ENCODE results near the gene PHF19.

Gene PHF19

DNA sequence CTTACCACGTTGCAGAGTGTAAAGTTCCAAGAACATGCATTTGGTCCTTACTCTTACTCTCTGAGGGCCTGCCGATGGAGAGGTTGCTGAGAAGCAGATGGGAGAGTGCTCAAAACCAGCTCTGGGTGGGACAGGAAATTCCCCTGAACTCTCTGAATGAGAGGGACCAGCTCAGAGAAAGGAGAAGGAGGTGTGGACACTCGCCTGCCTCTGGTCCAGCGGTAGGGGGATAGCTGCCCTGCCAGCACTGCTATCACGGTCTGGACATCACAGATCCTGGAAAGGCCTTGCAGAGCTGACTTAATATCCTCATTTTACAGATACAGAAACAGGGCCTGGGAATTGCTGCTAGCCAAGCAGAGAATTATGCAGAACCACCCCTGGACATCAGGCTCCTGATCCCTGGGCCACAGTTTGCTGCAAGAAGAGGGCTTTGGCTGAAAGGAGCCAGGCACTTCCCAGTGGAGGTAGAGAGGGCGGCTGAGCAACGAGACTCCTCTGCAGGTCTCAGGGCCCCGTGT is 44.7 kb upstream of the PHF19 start:
- H3K27me3 ChIP-seq (ENCODE audit: insufficient read depth, insufficient read length): no peaks in the 10 kb centered on the region
- peaks cover 8% of the 10 kb centered on the region for H3K36me3 ChIP-seq (ENCODE audit: insufficient read depth, insufficient read length, low read length)
- H3K4me1 ChIP-seq (ENCODE audit: insufficient read depth, insufficient read length): peaks cover 20% of the 10 kb centered on the region
- no peak overlapping the region for H3K9ac ChIP-seq (ENCODE audit: insufficient read length, low read depth)
- TF ChIP-seq SUZ12 (IDR thresholded peaks at IDR 0.05; ENCODE audit: extremely low read depth, insufficient read depth, insufficient read length): no peak
- TF ChIP-seq ZNF274 (IDR thresholded peaks at IDR 0.05; ENCODE audit: low read depth, low read length): no peak
- TF ChIP-seq YY1 (IDR thresholded peaks at IDR 0.05; ENCODE audit: insufficient read depth, insufficient read length): no peak
- no peak for DNase-seq (ENCODE audit: low read depth, low spot score)
- H3K9me3 ChIP-seq (ENCODE audit: insufficient read depth, low read length): no peaks in the 10 kb centered on the region
- no peak overlapping the region for H3K4me3 ChIP-seq (ENCODE audit: insufficient read length, low read depth)

DNA sequence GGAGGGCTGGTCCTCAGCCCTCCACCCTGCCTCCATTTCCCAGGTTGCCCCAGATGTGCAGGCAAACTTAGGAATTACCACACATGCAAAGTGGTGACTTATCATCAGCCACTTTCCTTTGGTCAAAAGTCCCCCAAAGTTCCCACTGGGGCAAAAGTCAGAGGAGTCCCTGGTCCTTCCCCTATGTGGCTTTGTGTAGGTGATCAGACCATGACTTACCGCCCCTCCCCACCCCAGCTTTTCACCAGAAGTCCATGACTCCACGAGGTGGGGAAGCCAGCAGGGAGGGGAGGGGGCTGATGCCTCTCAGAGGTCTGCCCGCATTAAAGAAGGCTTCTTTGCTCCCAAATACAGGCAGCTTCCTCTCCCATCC is 43.8 kb upstream of the PHF19 start:
- Histone ChIP-seq H3K4me3 (ENCODE audit: insufficient read length, low read depth) (no peak overlapping the region), H3K9ac (ENCODE audit: insufficient read length, low read depth) (no peak overlapping the region), H3K27me3 (ENCODE audit: insufficient read depth, insufficient read length) (no peaks in the 10 kb centered on the region), H3K4me1 (ENCODE audit: insufficient read depth, insufficient read length) (peaks cover 16% of the 10 kb centered on the region), H3K9me3 (ENCODE audit: insufficient read depth, low read length) (no peaks in the 10 kb centered on the region), H3K36me3 (ENCODE audit: insufficient read depth, insufficient read length, low read length) (peaks cover 8% of the 10 kb centered on the region)
- DNase-seq (ENCODE audit: low read depth, low spot score): no peak
- TF ChIP-seq SUZ12 (IDR thresholded peaks at IDR 0.05; ENCODE audit: extremely low read depth, insufficient read depth, insufficient read length) (no peak), ZNF274 (IDR thresholded peaks at IDR 0.05; ENCODE audit: low read depth, low read length) (no peak), YY1 (IDR thresholded peaks at IDR 0.05; ENCODE audit: insufficient read depth, insufficient read length) (no peak)

DNA sequence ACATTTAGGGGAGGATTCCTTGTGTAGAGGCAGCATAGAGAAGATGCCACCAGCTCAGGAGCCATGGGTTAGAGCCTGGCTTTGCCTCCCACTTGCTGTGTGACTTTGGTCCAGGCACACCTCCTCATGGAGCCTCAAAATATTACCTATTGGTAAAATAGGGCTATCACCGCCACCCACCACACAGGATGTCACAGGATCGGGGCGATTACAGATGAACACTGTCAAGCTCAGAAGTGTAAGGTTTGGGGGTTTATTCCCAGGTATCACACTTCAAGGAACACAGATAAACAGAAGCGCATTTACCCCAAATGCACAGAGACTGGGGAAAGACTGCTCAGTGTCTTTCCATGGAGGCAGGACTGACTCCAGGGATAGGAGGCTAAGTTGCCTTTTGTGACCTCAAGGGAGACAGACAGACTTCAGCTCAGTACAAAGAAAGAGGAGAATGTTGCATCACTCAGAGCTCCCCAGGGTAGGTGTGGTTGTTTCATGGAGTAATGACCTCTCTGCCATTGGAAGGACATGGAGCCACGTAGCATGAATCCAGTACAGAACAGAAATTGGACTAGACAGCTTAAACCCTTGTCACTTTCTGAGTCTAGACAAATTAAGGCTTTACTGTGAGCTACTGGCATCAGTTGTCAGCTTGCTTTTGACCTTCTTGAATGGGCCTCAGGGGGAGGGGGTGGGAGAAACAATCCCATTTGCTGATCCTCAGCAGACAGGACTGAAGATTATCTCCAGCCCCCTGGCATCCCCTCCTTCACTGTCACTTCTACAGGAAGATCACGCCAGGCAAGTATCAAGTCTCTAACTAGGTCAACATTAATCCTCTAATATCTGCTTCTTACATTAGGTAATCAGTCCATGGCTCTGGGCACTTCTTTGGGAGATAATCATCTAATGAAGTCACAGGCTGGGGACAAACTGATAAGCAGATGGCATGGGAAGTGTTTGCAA is 43.1 kb upstream of the PHF19 start:
- TF ChIP-seq YY1 (IDR thresholded peaks at IDR 0.05; ENCODE audit: insufficient read depth, insufficient read length) (no peak), SUZ12 (IDR thresholded peaks at IDR 0.05; ENCODE audit: extremely low read depth, insufficient read depth, insufficient read length) (no peak), ZNF274 (IDR thresholded peaks at IDR 0.05; ENCODE audit: low read depth, low read length) (no peak)

DNA sequence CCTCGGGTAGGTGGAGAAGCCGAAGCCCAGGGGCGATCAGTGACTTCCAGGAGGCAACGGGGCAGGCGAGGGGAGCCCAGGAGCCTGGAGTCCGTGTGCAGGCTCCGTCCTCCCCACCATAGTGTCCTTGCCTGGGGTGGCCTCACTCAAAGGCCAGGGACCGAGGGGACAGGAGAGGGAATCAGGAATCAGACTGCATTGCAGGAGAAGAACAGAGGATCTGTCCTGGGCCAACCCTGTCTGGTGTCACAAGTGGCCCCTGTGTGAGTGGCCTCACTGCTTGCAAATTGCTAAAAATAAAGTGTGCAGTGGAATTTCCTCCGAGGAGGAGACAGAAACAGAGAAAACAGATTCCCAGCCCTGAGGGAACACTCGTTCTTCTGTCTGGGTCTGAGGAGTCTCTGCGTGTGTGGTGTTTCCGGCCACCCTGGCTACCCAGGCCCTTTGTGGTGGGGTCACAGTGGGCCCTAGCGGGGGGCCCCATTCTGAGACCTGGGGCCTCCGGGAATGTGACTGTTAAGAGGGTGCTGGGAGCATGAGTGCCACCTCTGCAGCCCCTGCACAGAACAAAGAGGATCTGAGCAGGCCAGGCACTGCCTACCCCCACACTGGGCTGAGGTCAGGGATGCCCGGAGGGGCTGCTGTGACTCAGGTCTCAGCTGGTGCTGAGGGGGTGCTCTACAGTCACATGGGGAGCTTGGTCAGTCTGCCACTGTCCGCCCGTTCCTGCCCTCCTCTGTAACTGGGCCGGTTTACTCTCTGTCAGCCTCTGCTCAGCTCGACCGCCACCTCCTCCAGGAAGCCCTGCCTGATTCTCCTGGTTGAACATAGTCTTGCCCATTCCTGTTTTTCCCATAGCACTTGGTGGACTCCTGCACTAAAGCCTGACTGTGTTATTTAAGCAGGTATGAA is 42.2 kb upstream of the PHF19 start:
- Histone ChIP-seq H3K36me3 (ENCODE audit: insufficient read depth, insufficient read length, low read length) (peaks cover 8% of the 10 kb centered on the region), H3K4me3 (ENCODE audit: insufficient read length, low read depth) (no peak overlapping the region), H3K9me3 (ENCODE audit: insufficient read depth, low read length) (no peaks in the 10 kb centered on the region), H3K4me1 (ENCODE audit: insufficient read depth, insufficient read length) (peaks cover 13% of the 10 kb centered on the region), H3K27me3 (ENCODE audit: insufficient read depth, insufficient read length) (no peaks in the 10 kb centered on the region), H3K9ac (ENCODE audit: insufficient read length, low read depth) (no peak overlapping the region)
- no peak for DNase-seq (ENCODE audit: low read depth, low spot score)
- no peak for TF ChIP-seq SUZ12 (IDR thresholded peaks at IDR 0.05; ENCODE audit: extremely low read depth, insufficient read depth, insufficient read length)
- no peak for TF ChIP-seq ZNF274 (IDR thresholded peaks at IDR 0.05; ENCODE audit: low read depth, low read length)
- TF ChIP-seq YY1 (IDR thresholded peaks at IDR 0.05; ENCODE audit: insufficient read depth, insufficient read length): no peak

More for the DNA sequence above, 43.1 kb upstream of the PHF19 start:
- H3K4me3 ChIP-seq (ENCODE audit: insufficient read length, low read depth): no peak overlapping the region
- H3K9me3 ChIP-seq (ENCODE audit: insufficient read depth, low read length): no peaks in the 10 kb centered on the region
- H3K4me1 ChIP-seq (ENCODE audit: insufficient read depth, insufficient read length): peaks cover 13% of the 10 kb centered on the region
- H3K36me3 ChIP-seq (ENCODE audit: insufficient read depth, insufficient read length, low read length): peaks cover 8% of the 10 kb centered on the region
- peak overlapping the region; percentile 12 for H3K9ac ChIP-seq (ENCODE audit: insufficient read length, low read depth)
- H3K27me3 ChIP-seq (ENCODE audit: insufficient read depth, insufficient read length): no peaks in the 10 kb centered on the region
- no peak for DNase-seq (ENCODE audit: low read depth, low spot score)

DNA sequence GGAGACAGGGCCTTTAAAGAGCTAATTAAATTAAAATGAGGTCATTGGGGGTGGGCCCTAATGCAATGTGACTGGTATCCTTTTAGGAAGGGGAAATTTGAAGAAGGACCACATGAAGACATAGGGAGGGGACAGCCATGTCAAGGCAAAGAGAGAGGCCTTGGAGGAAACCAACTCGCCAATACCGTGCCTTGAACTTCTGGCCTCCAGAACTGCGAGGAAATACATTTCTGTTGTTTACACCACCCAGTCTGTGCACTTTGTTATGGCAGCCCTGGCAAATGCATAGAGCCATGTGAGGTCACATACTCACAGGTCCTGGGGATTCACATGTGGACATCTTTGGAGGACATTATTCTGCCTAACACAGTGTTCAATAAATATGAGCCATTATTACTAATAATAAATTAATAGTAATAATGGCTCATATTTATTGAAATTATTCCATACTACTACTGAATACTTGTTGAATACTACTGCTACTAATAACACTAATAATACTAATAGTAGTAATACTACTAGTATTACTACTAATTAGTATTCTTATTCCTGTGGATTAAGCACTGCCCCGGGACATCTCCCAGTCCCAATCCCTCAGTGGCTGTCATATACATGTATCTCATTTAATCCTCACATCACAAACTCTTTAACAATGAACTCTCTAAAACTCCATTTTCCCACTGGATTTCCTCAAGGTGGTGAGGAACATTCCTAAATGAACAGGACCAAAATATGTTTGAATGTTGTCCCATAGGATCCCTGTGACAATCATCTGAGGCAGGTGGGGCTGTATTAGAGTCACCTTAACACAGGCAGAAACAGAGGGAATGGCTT is 41.2 kb upstream of the PHF19 start:
- TF ChIP-seq SUZ12 (IDR thresholded peaks at IDR 0.05; ENCODE audit: extremely low read depth, insufficient read depth, insufficient read length) (no peak), ZNF274 (IDR thresholded peaks at IDR 0.05; ENCODE audit: low read depth, low read length) (no peak), YY1 (IDR thresholded peaks at IDR 0.05; ENCODE audit: insufficient read depth, insufficient read length) (no peak)
- no peak for DNase-seq (ENCODE audit: low read depth, low spot score)
- no peak overlapping the region for H3K9ac ChIP-seq (ENCODE audit: insufficient read length, low read depth)
- H3K4me3 ChIP-seq (ENCODE audit: insufficient read length, low read depth): no peak overlapping the region
- H3K27me3 ChIP-seq (ENCODE audit: insufficient read depth, insufficient read length): no peaks in the 10 kb centered on the region
- no peaks in the 10 kb centered on the region for H3K9me3 ChIP-seq (ENCODE audit: insufficient read depth, low read length)
- H3K36me3 ChIP-seq (ENCODE audit: insufficient read depth, insufficient read length, low read length): peaks cover 7% of the 10 kb centered on the region
- peaks cover 13% of the 10 kb centered on the region for H3K4me1 ChIP-seq (ENCODE audit: insufficient read depth, insufficient read length)
